Measurements from ENCODE around the gene SLC22A5. TPM values are rescaled to one million over a fixed set of nuclear protein-coding genes. Genes with fewer than 3 reads are reported as not detected.
A peak's percentile ranks its signal among the peaks of the same experiment; 100 is the strongest.

The SLC22A5 gene
- total and polyA plus RNA-seq, 9 of the 15 experiments (the other 6 are each of a cell fraction or from before 2014, with no cell fraction given): 3.0 to 16.6 (median 8.3) TPM

GRCh38 chr5:132422720-132423437 lies 53.4 kb downstream of the SLC22A5 start (continued):
- TF ChIP-seq REST (IDR thresholded peaks at IDR 0.05; ENCODE audit: borderline replicate concordance) (peak; percentile 81), REST (CRISPR knock-in tag; IDR thresholded peaks at IDR 0.05; ENCODE audit: low read depth) (no peak), LCOR (CRISPR knock-in tag; IDR thresholded peaks at IDR 0.05) (peak; percentile 84; the same call in 1 of the 2 replicates), GTF2A2 (tag; IDR thresholded peaks at IDR 0.05) (no peak), BHLHE40 (IDR thresholded peaks at IDR 0.05; ENCODE audit: low read length) (peak; percentile 100), TFAP4 (CRISPR knock-in tag; IDR thresholded peaks at IDR 0.05; ENCODE audit: borderline replicate concordance) (peak; percentile 92), BCOR (IDR thresholded peaks at IDR 0.05) (peak; percentile 84), NEUROD1 (IDR thresholded peaks at IDR 0.05; ENCODE audit: borderline replicate concordance, low read depth, low read length, partially characterized antibody) (peak; percentile 88), POLR3G (IDR thresholded peaks at IDR 0.05; ENCODE audit: extremely low read depth, insufficient read length, insufficient replicate concordance) (no peak), MXD1 (CRISPR knock-in tag; IDR thresholded peaks at IDR 0.05; ENCODE audit: borderline replicate concordance, poor library complexity, severe bottlenecking) (no peak), PATZ1 (CRISPR knock-in tag; IDR thresholded peaks at IDR 0.05; ENCODE audit: borderline replicate concordance) (no peak), GABPB2 (CRISPR knock-in tag; conservative IDR thresholded peaks at IDR 0.05) (no peak), ESRRA (IDR thresholded peaks at IDR 0.05; ENCODE audit: borderline replicate concordance, low read depth) (peak; percentile 99)
